ENCODE data around the gene TRPM8. TPM values are rescaled to one million over a fixed set of nuclear protein-coding genes. Genes with fewer than 3 reads are reported as not detected.

Gene TRPM8
- total and polyA plus RNA-seq, 2 of the 8 experiments (the other 6 are each of a cell fraction or from before 2014, with no cell fraction given), result 0.18 to 0.54 TPM

DNA sequence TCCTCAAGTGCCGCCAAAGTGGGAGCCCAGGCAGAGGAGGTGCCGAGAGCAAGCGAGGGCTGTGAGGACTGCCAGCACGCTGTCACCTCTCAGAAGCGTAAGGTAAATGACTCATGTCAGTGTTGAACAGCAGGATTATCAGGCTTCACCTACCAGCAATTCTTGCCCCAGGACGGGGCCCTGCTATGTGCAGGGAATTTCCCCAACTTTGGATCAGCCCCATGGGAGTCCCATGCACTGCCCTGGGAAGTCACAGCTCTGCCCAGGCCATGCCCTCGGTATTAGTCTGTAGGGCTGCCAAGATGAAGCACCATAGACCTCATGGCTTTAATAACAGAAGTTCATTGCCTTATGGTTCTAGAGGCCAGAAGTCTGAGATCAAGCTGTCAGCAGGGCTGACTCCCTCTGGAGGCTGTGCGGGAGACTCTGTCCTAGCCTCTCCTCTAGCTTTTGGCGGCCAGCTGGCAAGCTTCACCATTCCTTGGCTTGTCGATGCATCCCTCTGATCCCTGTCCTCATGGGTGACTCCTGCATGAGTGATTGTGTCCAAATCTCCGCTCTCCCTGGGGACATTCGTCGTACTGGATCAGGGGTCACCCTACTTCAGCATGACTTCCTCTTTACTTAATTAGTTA, 55.9 kb downstream of the TRPM8 start (continued):
- TF ChIP-seq CBX8 (IDR thresholded peaks at IDR 0.05; ENCODE audit: borderline replicate concordance, low read depth, low read length), result no peak
- TF ChIP-seq CHD7 (IDR thresholded peaks at IDR 0.05; ENCODE audit: insufficient replicate concordance, low read length), result no peak
- no peak for TF ChIP-seq FOSL1 (IDR thresholded peaks at IDR 0.05; ENCODE audit: insufficient read depth, low read depth, low read length)
- TF ChIP-seq CHD2 (IDR thresholded peaks at IDR 0.05; ENCODE audit: low read length), result no peak
- TF ChIP-seq POLR2AphosphoS5 (IDR thresholded peaks at IDR 0.05; ENCODE audit: low read depth, low read length), result no peak
- TF ChIP-seq NANOG (IDR thresholded peaks at IDR 0.05; ENCODE audit: insufficient read depth, low read depth, low read length, poor library complexity, severe bottlenecking), result no peak
- no peak for TF ChIP-seq PHF8 (conservative IDR thresholded peaks at IDR 0.05; ENCODE audit: low read depth, low read length)
- no peak for TF ChIP-seq CBX5 (IDR thresholded peaks at IDR 0.05; ENCODE audit: low read depth, low read length)
- no peak for TF ChIP-seq BRCA1 (IDR thresholded peaks at IDR 0.05; ENCODE audit: low read depth, low read length)
